HepG2 (cell line): ENCODE data around the gene MYO19. TPM values are rescaled to one million over a fixed set of nuclear protein-coding genes. Genes with fewer than 3 reads are reported as not detected.

Source experiments
- ATAC-seq: fragments of 200-7000 bp; cut with Tn5 transposase; 3 replicates; pipeline ENCODE4 v1.9.1; 2020; ENCODE audit warnings: mild to moderate bottlenecking, moderate library complexity
- BruUV-seq: library from RNA; stranded (reverse); fragments of 400-500 nt; replicated peaks from 2 replicates; lab custom pipeline; 2021; lab: Mats Ljungman, UMichigan
- CTCF ChIA-PET: fragments of 300-600 bp; formaldehyde crosslinking; extraction: SDS; loops from one replicate; lab custom pipeline; 2021; ENCODE audit warnings: low total read pairs, inconsistent platforms, low intra/inter-chr PET ratio; lab: Yijun Ruan, JAX
- POLR2A ChIA-PET: fragments of 350-600 bp; sonication (Branson Sonifier 250); formaldehyde crosslinking; loops from one replicate; lab custom pipeline; 2020; ENCODE audit warnings: antibody characterized with exemption, inconsistent platforms; lab: Yijun Ruan, JAX
- DNase-seq: peaks from one replicate; pipeline ENCODE4 v3.0.0-alpha.2; 2015; ENCODE audit warnings: low spot score
- FAIRE-seq: peaks from 3 replicates; lab custom pipeline; 2011; peaks lifted over from hg19 to GRCh38; lab: Jason Lieb, UNC
- H2AFZ ChIP-seq: one replicate; pipeline ENCODE4 v1.6.1; 2011; ENCODE audit warnings: low read length, inconsistent platforms
- H3K27ac ChIP-seq: fragments of 300-600 bp; 3 replicates; pipeline ENCODE4 v1.8.0; 2011; ENCODE audit warnings: mixed run types, mild to moderate bottlenecking, mixed read lengths, low read length, inconsistent platforms; ENCODE audit not compliant: insufficient read depth; ENCODE audit errors: extremely low read length
- H3K27me3 ChIP-seq, 2 experiments: fragments of 200-600 bp in 1 of 2; 2 replicates in 1 of 2; 3 replicates in 1 of 2; pipeline versions ENCODE4 v1.6.0 to v1.8.0; 2011; ENCODE audit warnings: low read length in 2 of 2, mild to moderate bottlenecking in 2 of 2, moderate library complexity in 2 of 2, inconsistent platforms in 1 of 2; ENCODE audit not compliant: insufficient read depth in 2 of 2, control insufficient read depth in 1 of 2
- H3K36me3 ChIP-seq, 2 experiments: fragments of 200-600 bp in 1 of 2; replicated peaks in 1 of 2; 2 replicates in 1 of 2; 3 replicates in 1 of 2; pipeline versions ENCODE4 v1.5.1 to v1.8.0; 2011; ENCODE audit warnings: low read length in 2 of 2, inconsistent platforms in 1 of 2; ENCODE audit not compliant: insufficient read depth in 2 of 2, control insufficient read depth in 1 of 2
- H3K4me1 ChIP-seq: 2 replicates; pipeline ENCODE4 v1.5.1; 2012; ENCODE audit warnings: low read length, inconsistent platforms; ENCODE audit not compliant: insufficient read depth
- H3K4me2 ChIP-seq: 2 replicates; pipeline ENCODE4 v1.6.0; 2011; ENCODE audit warnings: low read depth, low read length, inconsistent platforms
- H3K4me3 ChIP-seq, 3 experiments: fragments of 200-600 bp in 1 of 3; sonication (generic), shearing (Covaris generic) in 1 of 3; replicated peaks in 1 of 3; 2 replicates each; pipeline ENCODE4 v1.5.1; 2011 to 2016; ENCODE audit warnings: low read length in 3 of 3, inconsistent platforms in 2 of 3, low read depth in 2 of 3, mild to moderate bottlenecking in 2 of 3, control low read depth in 1 of 3, mixed read lengths in 1 of 3; ENCODE audit not compliant: insufficient read depth in 1 of 3
- H3K79me2 ChIP-seq: one replicate; pipeline ENCODE4 v1.6.1; 2011; ENCODE audit warnings: low read length, inconsistent platforms; ENCODE audit not compliant: insufficient read depth
- H3K9ac ChIP-seq: 2 replicates; pipeline ENCODE4 v1.6.0; 2011; ENCODE audit warnings: mild to moderate bottlenecking, low read depth, low read length, inconsistent platforms; ENCODE audit not compliant: insufficient read depth
- H3K9me3 ChIP-seq: 2 replicates; pipeline ENCODE4 v1.5.1; 2012; ENCODE audit warnings: mild to moderate bottlenecking, low read length
- H4K20me1 ChIP-seq: 2 replicates; pipeline ENCODE4 v1.6.0; 2011; ENCODE audit warnings: inconsistent platforms, mild to moderate bottlenecking, low read length, moderate library complexity; ENCODE audit not compliant: insufficient read depth
- AGO2 ChIP-seq: fragments of 200-400 bp; formaldehyde crosslinking; optimal IDR thresholded peaks from 2 replicates; pipeline ENCODE3; 2017; ENCODE audit warnings: mild to moderate bottlenecking, low read depth, low read length, moderate library complexity
- MAF1 ChIP-seq: sonication (generic); formaldehyde crosslinking; IDR thresholded peaks from 2 replicates; pipeline ENCODE4 v1.5.0; 2020; ENCODE audit warnings: missing genetic modification reagents, borderline replicate concordance
- MAFF ChIP-seq: IDR thresholded peaks from 2 replicates; pipeline ENCODE4 v1.6.1; 2011; ENCODE audit warnings: low read depth, low read length, improper control_type of control experiment
- RBM22 ChIP-seq: fragments of 200-400 bp; formaldehyde crosslinking; optimal IDR thresholded peaks from 2 replicates; pipeline ENCODE3; 2017; ENCODE audit warnings: mild to moderate bottlenecking, low read length, moderate library complexity
- SIN3A ChIP-seq: IDR thresholded peaks from 2 replicates; pipeline ENCODE4 v1.6.1; 2011; ENCODE audit warnings: low read depth, mild to moderate bottlenecking, control low read depth, low read length, borderline replicate concordance
- ZNF350 ChIP-seq: sonication (generic); formaldehyde crosslinking; IDR thresholded peaks from 2 replicates; pipeline ENCODE4 v1.4.0; 2020; ENCODE audit warnings: mild to moderate bottlenecking, low read depth, missing genetic modification reagents, borderline replicate concordance
- ZNF510 ChIP-seq: sonication (generic); formaldehyde crosslinking; IDR thresholded peaks from 2 replicates; pipeline ENCODE4 v1.4.0; 2020; ENCODE audit warnings: low read depth, mild to moderate bottlenecking, missing genetic modification reagents
- WGBS: methylation state at CpG from one replicate; pipeline ENCODE4 v1.1.6; 2017; ENCODE audit warnings: low lambda C conversion rate; 5-methylcytosine and 5-hydroxymethylcytosine counted together
- in situ Hi-C: cut with HindIII; loops from 2 replicates; pipeline ENCODE4 v1.10.0; 2017; ENCODE audit warnings: low pct_unique_long_range_greater_than_20kb; ENCODE audit not compliant: extremely low pct_ligation_motif_present
- intact Hi-C: fragments of 100-400 bp; cut with micrococcal nuclease; formaldehyde crosslinking; loops from one replicate; pipeline ENCODE4 v1.10.0; 2022; ENCODE audit not compliant: unreplicated experiment
- polyA plus RNA-seq, 8 experiments: library from polyadenylated mRNA; depleted of rRNA in 3 of 8; stranded (reverse) in 7 of 8; unstranded in 1 of 8; fragments of >200 nt; fragmentation: Illumina TruSeq in 4 of 8; extraction: Trizol in 4 of 8; gene quantifications; 2 replicates each; pipeline versions ENCODE4 v1.2.1 to v1.2.3, GENCODE V29; 2011 to 2016; ENCODE audit warnings: low read depth in 4 of 8, missing spikeins in 1 of 8, mixed read lengths in 1 of 8; ENCODE audit not compliant: insufficient read depth in 1 of 8
- total RNA-seq, 5 experiments: library from RNA; depleted of rRNA; stranded (reverse); fragments of >200 nt; fragmentation: Illumina TruSeq; extraction: Trizol; gene quantifications; 2 replicates each; pipeline ENCODE4 v1.2.3, GENCODE V29; 2016; ENCODE audit warnings: low read depth in 1 of 5

MYO19 gene
- total and polyA plus RNA-seq, 2 of the 13 experiments (the other 11 are each of a cell fraction or from before 2014, with no cell fraction given), result 75.7 to 82.3 TPM

DNA sequence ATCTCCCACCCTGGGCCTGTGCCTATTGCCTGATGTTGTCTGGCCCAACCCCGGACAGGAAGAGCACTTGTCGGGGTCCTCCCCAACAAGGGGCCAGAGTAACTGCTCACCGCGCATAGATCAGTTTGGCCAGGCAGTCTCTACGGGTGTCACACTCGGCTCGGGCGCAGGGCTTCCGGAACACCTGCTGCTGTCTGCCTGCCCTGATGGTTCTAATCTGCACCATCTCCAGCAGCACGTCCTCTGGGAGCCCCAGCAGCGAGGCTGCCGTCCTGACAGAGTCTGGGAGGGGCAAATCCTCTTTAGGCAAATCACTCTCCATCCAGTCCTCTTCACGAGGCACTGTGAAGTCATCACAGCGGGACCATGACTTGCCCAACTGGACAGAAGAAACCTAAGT is 24.0 kb downstream of the MYO19 start:
- no peak for TF ChIP-seq ZNF350 (CRISPR knock-in tag)
- TF ChIP-seq AGO2, result peak; percentile 27
- TF ChIP-seq, all 625 proteins: peak for 1
- no peak for ATAC-seq
- no TSS peak for BruUV-seq
- ChIA-PET POLR2A (no interaction called here), CTCF (no interaction called here)
- no peaks in the 10 kb centered on the region for H3K9me3 ChIP-seq
- no peak overlapping the region for H3K4me2 ChIP-seq
- in situ Hi-C loops (no loop called here), intact Hi-C loops (no loop called here)
- DNase-seq, result no peak
- peaks cover 16% of the 10 kb centered on the region for H3K4me1 ChIP-seq
- H2AFZ ChIP-seq, result no peak overlapping the region
- H3K36me3 ChIP-seq, result peaks cover 19 to 51% of the 10 kb centered on the region in 2 experiments
- no peaks in the 10 kb centered on the region; the same call in 1 of the 2 replicates for H4K20me1 ChIP-seq
- no peaks in the 10 kb centered on the region for H3K27me3 ChIP-seq
- no peak for FAIRE-seq
- H3K9ac ChIP-seq, result no peak overlapping the region
- no peaks in the 10 kb centered on the region for H3K79me2 ChIP-seq
- 95% methylated on average over 8 of the region's 14 CpGs for WGBS
- H3K4me3 ChIP-seq, result no peak overlapping the region
- no peak overlapping the region for H3K27ac ChIP-seq

DNA sequence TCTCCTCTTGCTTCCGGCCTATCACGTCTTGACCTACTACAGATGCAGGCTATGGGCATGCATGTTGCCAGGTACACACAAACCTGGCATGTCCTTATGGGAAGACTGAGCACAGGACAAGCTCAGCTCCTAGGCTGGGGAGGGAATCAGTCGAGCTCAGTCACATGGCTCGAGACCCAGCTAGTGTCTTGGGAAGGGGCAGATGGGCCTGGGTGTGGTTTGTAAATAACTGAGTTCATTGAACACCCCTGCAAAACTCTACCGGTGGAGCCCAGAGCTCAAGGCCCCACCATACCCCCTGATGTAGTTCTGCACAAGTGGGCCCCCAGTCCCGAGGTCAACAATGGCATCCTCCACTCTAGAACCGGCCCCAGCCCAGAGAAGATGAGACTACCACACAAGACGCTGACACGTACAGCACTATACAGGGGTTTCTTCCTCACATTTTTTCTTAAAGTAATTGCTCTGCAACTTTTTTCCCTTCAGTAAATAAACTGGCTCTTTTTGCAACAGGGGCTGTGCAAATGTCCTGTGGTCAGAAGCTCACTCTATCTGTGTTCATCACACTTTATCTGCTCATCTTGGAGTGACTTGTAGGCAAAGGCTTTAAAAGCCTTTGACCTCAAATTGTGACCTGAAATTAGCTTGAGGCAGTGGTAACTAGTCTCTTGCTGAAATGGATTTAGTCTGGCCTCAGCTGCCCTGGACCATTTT is 25.2 kb downstream of the MYO19 start:
- Histone ChIP-seq H3K27ac (no peak overlapping the region), H2AFZ (no peak overlapping the region), H3K4me3 (no peak overlapping the region), H4K20me1 (no peaks in the 10 kb centered on the region), H3K36me3 (peaks cover 25 to 49% of the 10 kb centered on the region in 2 experiments)
- POLR2A ChIA-PET, result no interaction called here
- intact Hi-C loops, result no loop called here
- DNase-seq, result no peak
- WGBS, result 98% methylated on average over 4 of the region's 9 CpGs
- TF ChIP-seq RBM22, result peak; percentile 4
- no peak for TF ChIP-seq MAFF
- no peak for TF ChIP-seq SIN3A
- TF ChIP-seq MAF1, result no peak
- TF ChIP-seq ZNF510, result no peak
- TF ChIP-seq, all 625 proteins: peak for 1
- BruUV-seq, result no TSS peak
- CTCF ChIA-PET, result no interaction called here
- FAIRE-seq, result no peak
- Histone ChIP-seq H3K79me2 (no peaks in the 10 kb centered on the region), H3K9ac (no peak overlapping the region), H3K27me3 (no peaks in the 10 kb centered on the region), H3K9me3 (no peaks in the 10 kb centered on the region), H3K4me1 (peaks cover 18% of the 10 kb centered on the region), H3K4me2 (no peak overlapping the region)
- in situ Hi-C loops, result no loop called here
- no peak for ATAC-seq
